ENCODE results near the gene TUBB2A.

Gene TUBB2A

GRCh38 chr6:3135668-3136291 lies 21.6 kb downstream of the TUBB2A start:
- Histone ChIP-seq H3K18ac (ENCODE audit: low read length) (no peak overlapping the region), H4K91ac (ENCODE audit: low read depth, low read length, poor library complexity) (no peak overlapping the region), H2BK12ac (ENCODE audit: low read length) (no peak overlapping the region), H3K14ac (ENCODE audit: low read length) (no peak overlapping the region), H3K4me3 (ENCODE audit: low read length in 2 of 2) (no peak overlapping the region), H2BK15ac (ENCODE audit: low read length) (no peak overlapping the region), H4K8ac (ENCODE audit: low read depth, low read length) (no peak overlapping the region), H3K27me3 (ENCODE audit: control insufficient read depth in 3 of 3, insufficient read depth in 3 of 3, low read depth in 1 of 3, low read length in 3 of 3) (no peaks in the 10 kb centered on the region), H3K4me1 (ENCODE audit: control insufficient read depth in 2 of 2, insufficient read depth in 1 of 2, low read depth in 1 of 2, low read length in 2 of 2) (no peaks in the 10 kb centered on the region), H3K9me3 (replicated peaks in 1 of 2; ENCODE audit: control insufficient read depth in 2 of 2, insufficient read depth in 1 of 2, low read depth in 1 of 2, low read length in 2 of 2) (no peaks in the 10 kb centered on the region), H2BK5ac (ENCODE audit: low read length) (no peak overlapping the region), H3K23ac (ENCODE audit: low read depth, low read length, poor library complexity) (no peak overlapping the region), H3K9ac (ENCODE audit: low read depth, low read length, poor library complexity) (no peak overlapping the region), H2AK5ac (ENCODE audit: low read depth, low read length) (no peak overlapping the region), H3K36me3 (replicated peaks in 1 of 2; ENCODE audit: control insufficient read depth in 2 of 2, insufficient read depth in 2 of 2, low read length in 2 of 2) (peaks cover 49 to 99% of the 10 kb centered on the region in 2 donors), H2AFZ (ENCODE audit: low read length) (no peak overlapping the region), H3K27ac (replicated peaks; ENCODE audit: low read length) (no peak overlapping the region), H3K4ac (ENCODE audit: low read length) (no peak overlapping the region), H3K79me1 (ENCODE audit: low read depth, low read length) (peaks cover 2% of the 10 kb centered on the region), H3K4me2 (ENCODE audit: insufficient read depth, low read length, poor library complexity, severe bottlenecking) (no peak overlapping the region), H2BK120ac (ENCODE audit: low read depth, low read length) (no peak overlapping the region)
- no peak for DNase-seq (ENCODE audit: low spot score)
- no CpG with 5 or more reads among the region's 13 CpGs for WGBS, 2 donors (ENCODE audit: extremely low coverage in 2 of 2, insufficient read length in 2 of 2, insufficient replicate concordance in 1 of 2)

GRCh38 chr6:3133515-3133914 lies 23.8 kb downstream of the TUBB2A start:
- Histone ChIP-seq H4K91ac (ENCODE audit: low read depth, low read length, poor library complexity) (no peak overlapping the region), H2BK120ac (ENCODE audit: low read depth, low read length) (no peak overlapping the region), H3K4me2 (ENCODE audit: insufficient read depth, low read length, poor library complexity, severe bottlenecking) (no peak overlapping the region), H3K9me3 (replicated peaks in 1 of 2; ENCODE audit: control insufficient read depth in 2 of 2, insufficient read depth in 1 of 2, low read depth in 1 of 2, low read length in 2 of 2) (no peaks in the 10 kb centered on the region), H3K14ac (ENCODE audit: low read length) (no peak overlapping the region), H3K4ac (ENCODE audit: low read length) (no peak overlapping the region), H3K9ac (ENCODE audit: low read depth, low read length, poor library complexity) (no peak overlapping the region), H3K4me1 (ENCODE audit: control insufficient read depth in 2 of 2, insufficient read depth in 1 of 2, low read depth in 1 of 2, low read length in 2 of 2) (no peaks in the 10 kb centered on the region), H3K79me1 (ENCODE audit: low read depth, low read length) (peaks cover 2% of the 10 kb centered on the region), H3K27ac (replicated peaks; ENCODE audit: low read length) (no peak overlapping the region), H2BK15ac (ENCODE audit: low read length) (no peak overlapping the region), H4K8ac (ENCODE audit: low read depth, low read length) (no peak overlapping the region), H3K36me3 (replicated peaks in 1 of 2; ENCODE audit: control insufficient read depth in 2 of 2, insufficient read depth in 2 of 2, low read length in 2 of 2) (peaks cover 51 to 99% of the 10 kb centered on the region in 2 donors), H2BK12ac (ENCODE audit: low read length) (no peak overlapping the region), H3K18ac (ENCODE audit: low read length) (no peak overlapping the region), H2BK5ac (ENCODE audit: low read length) (no peak overlapping the region), H3K23ac (ENCODE audit: low read depth, low read length, poor library complexity) (no peak overlapping the region), H3K4me3 (ENCODE audit: low read length in 2 of 2) (no peak overlapping the region), H3K27me3 (ENCODE audit: control insufficient read depth in 3 of 3, insufficient read depth in 3 of 3, low read depth in 1 of 3, low read length in 3 of 3) (no peaks in the 10 kb centered on the region), H2AK5ac (ENCODE audit: low read depth, low read length) (no peak overlapping the region), H2AFZ (ENCODE audit: low read length) (no peak overlapping the region)
- no peak for DNase-seq (ENCODE audit: low spot score)
- WGBS, 2 donors (ENCODE audit: extremely low coverage in 2 of 2, insufficient read length in 2 of 2, insufficient replicate concordance in 1 of 2): no CpG with 5 or more reads among the region's 9 CpGs

GRCh38 chr6:3131695-3132094 lies 25.6 kb downstream of the TUBB2A start:
- Histone ChIP-seq H2BK5ac (ENCODE audit: low read length) (no peak overlapping the region), H3K4me1 (ENCODE audit: control insufficient read depth in 2 of 2, insufficient read depth in 1 of 2, low read depth in 1 of 2, low read length in 2 of 2) (no peaks in the 10 kb centered on the region), H3K4ac (ENCODE audit: low read length) (no peak overlapping the region), H4K91ac (ENCODE audit: low read depth, low read length, poor library complexity) (no peak overlapping the region), H2BK120ac (ENCODE audit: low read depth, low read length) (no peak overlapping the region), H2AK5ac (ENCODE audit: low read depth, low read length) (no peak overlapping the region), H3K9me3 (replicated peaks in 1 of 2; ENCODE audit: control insufficient read depth in 2 of 2, insufficient read depth in 1 of 2, low read depth in 1 of 2, low read length in 2 of 2) (no peaks in the 10 kb centered on the region), H2BK12ac (ENCODE audit: low read length) (no peak overlapping the region), H3K4me2 (ENCODE audit: insufficient read depth, low read length, poor library complexity, severe bottlenecking) (no peak overlapping the region), H4K8ac (ENCODE audit: low read depth, low read length) (no peak overlapping the region), H3K14ac (ENCODE audit: low read length) (no peak overlapping the region), H3K4me3 (ENCODE audit: low read length in 2 of 2) (peak overlapping the region in 1 of 2 donors; percentile 56), H3K9ac (ENCODE audit: low read depth, low read length, poor library complexity) (peak overlapping the region; percentile 61), H3K23ac (ENCODE audit: low read depth, low read length, poor library complexity) (no peak overlapping the region), H3K27ac (replicated peaks; ENCODE audit: low read length) (no peak overlapping the region), H2AFZ (ENCODE audit: low read length) (no peak overlapping the region), H3K36me3 (replicated peaks in 1 of 2; ENCODE audit: control insufficient read depth in 2 of 2, insufficient read depth in 2 of 2, low read length in 2 of 2) (peaks cover 46 to 98% of the 10 kb centered on the region in 2 donors), H3K18ac (ENCODE audit: low read length) (no peak overlapping the region), H3K27me3 (ENCODE audit: control insufficient read depth in 3 of 3, insufficient read depth in 3 of 3, low read depth in 1 of 3, low read length in 3 of 3) (no peaks in the 10 kb centered on the region), H3K79me1 (ENCODE audit: low read depth, low read length) (peaks cover 2% of the 10 kb centered on the region), H2BK15ac (ENCODE audit: low read length) (no peak overlapping the region)
- DNase-seq (ENCODE audit: low spot score): no peak
- WGBS, 2 donors (ENCODE audit: extremely low coverage in 2 of 2, insufficient read length in 2 of 2, insufficient replicate concordance in 1 of 2): no CpG with 5 or more reads among the region's 15 CpGs

DNA sequence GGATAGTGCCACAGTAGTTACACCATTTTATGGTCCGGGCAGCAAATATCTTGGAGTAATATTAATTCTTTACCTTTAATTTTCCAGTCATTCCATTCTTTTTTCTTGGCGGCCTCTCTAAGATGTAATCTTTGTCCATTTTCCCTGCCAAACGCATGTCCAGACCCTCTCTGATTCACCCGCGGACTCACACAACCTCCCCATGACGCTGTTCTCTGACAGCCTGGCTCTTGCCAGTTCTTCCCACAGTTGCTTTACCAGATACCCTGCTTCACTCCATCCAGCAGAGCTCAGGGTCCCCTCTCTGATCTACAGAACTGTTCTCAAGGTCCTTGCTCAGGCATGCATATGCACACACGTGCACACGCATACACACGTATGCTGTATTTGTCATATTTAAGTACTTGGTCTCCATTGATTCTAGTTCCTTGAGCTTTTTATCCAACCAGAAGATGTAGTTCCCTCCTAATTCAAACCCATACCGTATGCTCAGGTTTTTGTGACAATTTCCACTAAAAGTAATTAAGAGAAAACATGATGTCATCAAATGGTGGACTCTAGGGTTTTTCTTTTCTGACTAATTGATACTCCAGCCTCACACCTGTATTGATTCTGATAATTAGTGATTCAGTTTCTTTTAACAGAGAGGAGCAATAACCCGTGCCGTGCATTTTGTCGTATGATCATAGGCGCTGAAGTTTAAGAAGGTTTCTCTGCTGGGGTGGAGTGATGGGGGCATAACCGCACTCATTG lies 28.8 kb downstream of the TUBB2A start:
- Histone ChIP-seq H3K4ac (ENCODE audit: low read length) (no peak overlapping the region), H2AK5ac (ENCODE audit: low read depth, low read length) (no peak overlapping the region), H2BK5ac (ENCODE audit: low read length) (no peak overlapping the region), H3K36me3 (replicated peaks in 1 of 2; ENCODE audit: control insufficient read depth in 2 of 2, insufficient read depth in 2 of 2, low read length in 2 of 2) (peaks cover 38 to 80% of the 10 kb centered on the region in 2 donors), H2BK15ac (ENCODE audit: low read length) (no peak overlapping the region), H3K9ac (ENCODE audit: low read depth, low read length, poor library complexity) (no peak overlapping the region), H3K4me2 (ENCODE audit: insufficient read depth, low read length, poor library complexity, severe bottlenecking) (no peak overlapping the region), H3K23ac (ENCODE audit: low read depth, low read length, poor library complexity) (peak overlapping the region; percentile 47), H3K4me3 (ENCODE audit: low read length in 2 of 2) (no peak overlapping the region), H2AFZ (ENCODE audit: low read length) (no peak overlapping the region), H3K9me3 (replicated peaks in 1 of 2; ENCODE audit: control insufficient read depth in 2 of 2, insufficient read depth in 1 of 2, low read depth in 1 of 2, low read length in 2 of 2) (no peaks in the 10 kb centered on the region), H3K14ac (ENCODE audit: low read length) (no peak overlapping the region), H4K8ac (ENCODE audit: low read depth, low read length) (no peak overlapping the region), H3K27me3 (ENCODE audit: control insufficient read depth in 3 of 3, insufficient read depth in 3 of 3, low read depth in 1 of 3, low read length in 3 of 3) (no peaks in the 10 kb centered on the region), H2BK12ac (ENCODE audit: low read length) (no peak overlapping the region), H3K27ac (replicated peaks; ENCODE audit: low read length) (no peak overlapping the region), H4K91ac (ENCODE audit: low read depth, low read length, poor library complexity) (no peak overlapping the region), H2BK120ac (ENCODE audit: low read depth, low read length) (no peak overlapping the region), H3K18ac (ENCODE audit: low read length) (no peak overlapping the region), H3K4me1 (ENCODE audit: control insufficient read depth in 2 of 2, insufficient read depth in 1 of 2, low read depth in 1 of 2, low read length in 2 of 2) (peaks cover 0 to 1% of the 10 kb centered on the region in 2 donors), H3K79me1 (ENCODE audit: low read depth, low read length) (peaks cover 2% of the 10 kb centered on the region)
- no CpG with 5 or more reads among the region's 15 CpGs for WGBS, 2 donors (ENCODE audit: extremely low coverage in 2 of 2, insufficient read length in 2 of 2, insufficient replicate concordance in 1 of 2)
- DNase-seq (ENCODE audit: low spot score): no peak
